ENCODE measurements around the gene SEMA6B. TPM values are rescaled to one million over a fixed set of nuclear protein-coding genes. Genes with fewer than 3 reads are reported as not detected.

Gene SEMA6B
- total RNA-seq, 1 experiment from 2014 or later = 5.7 TPM

DNA sequence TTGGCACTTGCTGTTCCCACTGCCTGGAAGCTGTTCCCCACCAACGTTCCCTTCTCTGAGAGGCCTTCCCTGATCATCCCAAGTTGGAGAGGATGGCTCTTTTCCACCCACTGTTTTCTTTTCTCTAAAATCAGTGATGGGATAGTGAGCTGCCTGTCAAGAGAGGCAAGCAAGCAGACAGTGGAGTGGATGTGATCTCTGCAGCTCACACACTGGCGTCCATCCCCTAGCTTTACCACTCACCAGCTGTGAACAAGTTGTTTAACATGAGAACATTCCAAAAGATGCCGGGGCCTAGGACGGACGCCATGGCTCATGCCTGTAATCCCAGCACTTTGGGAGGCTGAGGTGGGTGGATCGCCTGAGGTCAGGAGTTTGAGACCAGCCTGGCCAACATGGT, 28.0 kb upstream of the SEMA6B start:
- no peak for TF ChIP-seq POLR2AphosphoS5 (IDR thresholded peaks at IDR 0.05; ENCODE audit: low read depth, low read length)
- TF ChIP-seq, protein P1, sequence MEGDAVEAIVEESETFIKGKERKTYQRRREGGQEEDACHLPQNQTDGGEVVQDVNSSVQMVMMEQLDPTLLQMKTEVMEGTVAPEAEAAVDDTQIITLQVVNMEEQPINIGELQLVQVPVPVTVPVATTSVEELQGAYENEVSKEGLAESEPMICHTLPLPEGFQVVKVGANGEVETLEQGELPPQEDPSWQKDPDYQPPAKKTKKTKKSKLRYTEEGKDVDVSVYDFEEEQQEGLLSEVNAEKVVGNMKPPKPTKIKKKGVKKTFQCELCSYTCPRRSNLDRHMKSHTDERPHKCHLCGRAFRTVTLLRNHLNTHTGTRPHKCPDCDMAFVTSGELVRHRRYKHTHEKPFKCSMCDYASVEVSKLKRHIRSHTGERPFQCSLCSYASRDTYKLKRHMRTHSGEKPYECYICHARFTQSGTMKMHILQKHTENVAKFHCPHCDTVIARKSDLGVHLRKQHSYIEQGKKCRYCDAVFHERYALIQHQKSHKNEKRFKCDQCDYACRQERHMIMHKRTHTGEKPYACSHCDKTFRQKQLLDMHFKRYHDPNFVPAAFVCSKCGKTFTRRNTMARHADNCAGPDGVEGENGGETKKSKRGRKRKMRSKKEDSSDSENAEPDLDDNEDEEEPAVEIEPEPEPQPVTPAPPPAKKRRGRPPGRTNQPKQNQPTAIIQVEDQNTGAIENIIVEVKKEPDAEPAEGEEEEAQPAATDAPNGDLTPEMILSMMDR (IDR thresholded peaks at IDR 0.05) = no peak
- no peak for TF ChIP-seq SIN3A (IDR thresholded peaks at IDR 0.05; ENCODE audit: borderline replicate concordance, insufficient read depth, low read depth, low read length)
- no peak for TF ChIP-seq TCF7L2 (IDR thresholded peaks at IDR 0.05; ENCODE audit: low read depth, low read length)
- TF ChIP-seq, protein P2, sequence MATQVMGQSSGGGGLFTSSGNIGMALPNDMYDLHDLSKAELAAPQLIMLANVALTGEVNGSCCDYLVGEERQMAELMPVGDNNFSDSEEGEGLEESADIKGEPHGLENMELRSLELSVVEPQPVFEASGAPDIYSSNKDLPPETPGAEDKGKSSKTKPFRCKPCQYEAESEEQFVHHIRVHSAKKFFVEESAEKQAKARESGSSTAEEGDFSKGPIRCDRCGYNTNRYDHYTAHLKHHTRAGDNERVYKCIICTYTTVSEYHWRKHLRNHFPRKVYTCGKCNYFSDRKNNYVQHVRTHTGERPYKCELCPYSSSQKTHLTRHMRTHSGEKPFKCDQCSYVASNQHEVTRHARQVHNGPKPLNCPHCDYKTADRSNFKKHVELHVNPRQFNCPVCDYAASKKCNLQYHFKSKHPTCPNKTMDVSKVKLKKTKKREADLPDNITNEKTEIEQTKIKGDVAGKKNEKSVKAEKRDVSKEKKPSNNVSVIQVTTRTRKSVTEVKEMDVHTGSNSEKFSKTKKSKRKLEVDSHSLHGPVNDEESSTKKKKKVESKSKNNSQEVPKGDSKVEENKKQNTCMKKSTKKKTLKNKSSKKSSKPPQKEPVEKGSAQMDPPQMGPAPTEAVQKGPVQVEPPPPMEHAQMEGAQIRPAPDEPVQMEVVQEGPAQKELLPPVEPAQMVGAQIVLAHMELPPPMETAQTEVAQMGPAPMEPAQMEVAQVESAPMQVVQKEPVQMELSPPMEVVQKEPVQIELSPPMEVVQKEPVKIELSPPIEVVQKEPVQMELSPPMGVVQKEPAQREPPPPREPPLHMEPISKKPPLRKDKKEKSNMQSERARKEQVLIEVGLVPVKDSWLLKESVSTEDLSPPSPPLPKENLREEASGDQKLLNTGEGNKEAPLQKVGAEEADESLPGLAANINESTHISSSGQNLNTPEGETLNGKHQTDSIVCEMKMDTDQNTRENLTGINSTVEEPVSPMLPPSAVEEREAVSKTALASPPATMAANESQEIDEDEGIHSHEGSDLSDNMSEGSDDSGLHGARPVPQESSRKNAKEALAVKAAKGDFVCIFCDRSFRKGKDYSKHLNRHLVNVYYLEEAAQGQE (IDR thresholded peaks at IDR 0.05; ENCODE audit: insufficient read depth in 1 of 2, low read depth in 2 of 2, low read length in 1 of 2) = no peak
- Histone ChIP-seq H3K9me3 (ENCODE audit: control insufficient read depth, insufficient read depth, low read depth, low read length) (no peaks in the 10 kb centered on the region), H3K27me3 (ENCODE audit: control insufficient read depth, insufficient read depth, low read length) (no peaks in the 10 kb centered on the region), H3K4me3 (ENCODE audit: low read depth in 2 of 2, low read length in 2 of 2) (no peak overlapping the region), H3K36me3 (ENCODE audit: control insufficient read depth, insufficient read depth, low read length) (no peaks in the 10 kb centered on the region), H3K27ac (ENCODE audit: low read length) (no peak overlapping the region), H3K4me1 (ENCODE audit: control insufficient read depth, insufficient read depth, low read length) (no peaks in the 10 kb centered on the region; the same call in 1 of the 2 replicates)
- in situ Hi-C loops (cut with HindIII; ENCODE audit: low pct_unique_long_range_greater_than_20kb, low sequenced_read_pairs) = no loop called here
- no TSS peak for BruUV-seq (replicated peaks)
- ATAC-seq (no peak), DNase-seq (ENCODE audit: low read depth, low spot score) (no peak)
- POLR2A ChIA-PET = no interaction called here
- intact Hi-C loops (cut with micrococcal nuclease; ENCODE audit: unreplicated experiment) = no loop called here
- CTCF ChIA-PET = no interaction called here

DNA sequence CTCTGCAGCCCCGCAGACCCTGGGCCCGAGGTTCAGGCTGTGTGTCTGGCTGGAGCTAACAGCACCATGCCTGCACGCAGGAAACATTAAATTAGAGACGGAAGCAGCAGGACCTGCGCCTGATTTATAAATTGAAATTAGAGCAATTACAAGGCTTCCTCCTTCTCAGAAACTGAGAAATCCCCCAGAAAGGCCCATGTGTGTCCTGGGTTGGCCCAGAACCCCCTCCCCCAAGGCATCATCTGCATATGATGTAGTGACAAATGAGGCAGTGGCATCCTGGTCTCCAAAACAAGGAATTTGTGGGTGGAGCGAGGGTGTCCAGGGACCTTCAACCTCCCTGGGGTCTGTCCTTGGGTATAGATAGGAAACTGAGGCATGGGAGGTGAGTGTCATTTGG, 27.2 kb upstream of the SEMA6B start:
- TF ChIP-seq SIN3A (IDR thresholded peaks at IDR 0.05; ENCODE audit: borderline replicate concordance, insufficient read depth, low read depth, low read length) (no peak), POLR2AphosphoS5 (IDR thresholded peaks at IDR 0.05; ENCODE audit: low read depth, low read length) (no peak), TCF7L2 (IDR thresholded peaks at IDR 0.05; ENCODE audit: low read depth, low read length) (no peak)
- TF ChIP-seq, protein P2 (IDR thresholded peaks at IDR 0.05; ENCODE audit: insufficient read depth in 1 of 2, low read depth in 2 of 2, low read length in 1 of 2) = no peak
- TF ChIP-seq, protein P1 (IDR thresholded peaks at IDR 0.05) = no peak
- Histone ChIP-seq H3K27me3 (ENCODE audit: control insufficient read depth, insufficient read depth, low read length) (no peaks in the 10 kb centered on the region), H3K9me3 (ENCODE audit: control insufficient read depth, insufficient read depth, low read depth, low read length) (no peaks in the 10 kb centered on the region), H3K27ac (ENCODE audit: low read length) (no peak overlapping the region), H3K4me1 (ENCODE audit: control insufficient read depth, insufficient read depth, low read length) (no peaks in the 10 kb centered on the region; the same call in 1 of the 2 replicates), H3K36me3 (ENCODE audit: control insufficient read depth, insufficient read depth, low read length) (no peaks in the 10 kb centered on the region), H3K4me3 (ENCODE audit: low read depth in 2 of 2, low read length in 2 of 2) (no peak overlapping the region)
- DNase-seq (ENCODE audit: low read depth, low spot score) (no peak), ATAC-seq (no peak)
- intact Hi-C loops (cut with micrococcal nuclease; ENCODE audit: unreplicated experiment) (no loop called here), in situ Hi-C loops (cut with HindIII; ENCODE audit: low pct_unique_long_range_greater_than_20kb, low sequenced_read_pairs) (no loop called here)
- ChIA-PET CTCF (no interaction called here), POLR2A (no interaction called here)
- BruUV-seq (replicated peaks) = no TSS peak

Measured in Panc1 (cell line).